ENCODE measurements around the gene SETSIP.

The SETSIP gene

GRCh38 chr1:92045766-92046495, 29.3 kb downstream of the SETSIP start:
- no peaks in the 10 kb centered on the region for H3K4me1 ChIP-seq
- H3K4me3 ChIP-seq = no peak overlapping the region
- H3K27ac ChIP-seq = no peak overlapping the region
- intact Hi-C loops (cut with DNase I; ENCODE audit: low total_unique reads) = loop anchor here (2.0 kb wide), 1 partner anchor 47 kb away; no protein-coding TSS in a partner anchor
- no peaks in the 10 kb centered on the region for H3K9me3 ChIP-seq
- no peaks in the 10 kb centered on the region for H3K27me3 ChIP-seq
- H3K36me3 ChIP-seq = no peaks in the 10 kb centered on the region
- no peak for DNase-seq
- no peak for TF ChIP-seq CTCF (IDR thresholded peaks at IDR 0.05)

GRCh38 chr1:92043621-92044020, 31.6 kb downstream of the SETSIP start:
- Histone ChIP-seq H3K9me3 (no peaks in the 10 kb centered on the region), H3K4me1 (no peaks in the 10 kb centered on the region), H3K36me3 (no peaks in the 10 kb centered on the region), H3K4me3 (no peak overlapping the region), H3K27ac (no peak overlapping the region), H3K27me3 (no peaks in the 10 kb centered on the region)
- TF ChIP-seq CTCF (IDR thresholded peaks at IDR 0.05) = no peak
- intact Hi-C loops (cut with DNase I; ENCODE audit: low total_unique reads) = loop anchor here (2.0 kb wide), 1 partner anchor 45 kb away; no protein-coding TSS in a partner anchor
- DNase-seq = no peak

- H3K36me3 ChIP-seq = no peaks in the 10 kb centered on the region
- intact Hi-C loops (cut with DNase I; ENCODE audit: low total_unique reads) = no loop called here
- no peak for DNase-seq
- H3K9me3 ChIP-seq = no peaks in the 10 kb centered on the region
- TF ChIP-seq CTCF (IDR thresholded peaks at IDR 0.05) = no peak
- no peaks in the 10 kb centered on the region for H3K27me3 ChIP-seq
- H3K27ac ChIP-seq = no peak overlapping the region
- H3K4me1 ChIP-seq = no peaks in the 10 kb centered on the region
- H3K4me3 ChIP-seq = no peak overlapping the region
Observed at GRCh38 chr1:92040971-92041370, 34.2 kb downstream of the SETSIP start.

- Histone ChIP-seq H3K4me3 (no peak overlapping the region), H3K9me3 (no peaks in the 10 kb centered on the region), H3K36me3 (no peaks in the 10 kb centered on the region), H3K27me3 (no peaks in the 10 kb centered on the region), H3K27ac (no peak overlapping the region), H3K4me1 (no peaks in the 10 kb centered on the region)
- TF ChIP-seq CTCF (IDR thresholded peaks at IDR 0.05) = no peak
- intact Hi-C loops (cut with DNase I; ENCODE audit: low total_unique reads) = no loop called here
- DNase-seq = no peak
Observed at GRCh38 chr1:92038695-92039346, 36.4 kb downstream of the SETSIP start.

- H3K4me1 ChIP-seq = no peaks in the 10 kb centered on the region
- H3K36me3 ChIP-seq = no peaks in the 10 kb centered on the region
- H3K27me3 ChIP-seq = no peaks in the 10 kb centered on the region
- DNase-seq = no peak
- H3K4me3 ChIP-seq = no peak overlapping the region
- TF ChIP-seq CTCF (IDR thresholded peaks at IDR 0.05) = no peak
- intact Hi-C loops (cut with DNase I; ENCODE audit: low total_unique reads) = no loop called here
- no peak overlapping the region for H3K27ac ChIP-seq
- no peaks in the 10 kb centered on the region for H3K9me3 ChIP-seq
Observed at GRCh38 chr1:92037400-92037799, 37.8 kb downstream of the SETSIP start.

All from tibial artery (tissue), 4 donors.